ENCODE measurements around the gene SERPINB8.

GRCh38 chr18:64027931-64028695 is 58.2 kb downstream of the SERPINB8 start:
- TF ChIP-seq CTCF (IDR thresholded peaks at IDR 0.05): no peak
- TF ChIP-seq POLR2A (IDR thresholded peaks at IDR 0.05): no peak
